Muscle layer of duodenum (tissue), 2 donors: ENCODE data around the gene KCNH8.

ENCODE experiments used
- H3K27ac ChIP-seq: one replicate; pipeline ENCODE4 v1.7.0; 2013; ENCODE audit warnings: mild to moderate bottlenecking, low read length
- H3K27me3 ChIP-seq: one replicate; pipeline ENCODE4 v1.7.0; 2013; ENCODE audit warnings: low read depth, mild to moderate bottlenecking, control low read depth, low read length
- H3K36me3 ChIP-seq, 2 donors: one replicate each; pipeline ENCODE4 v1.7.0; 2013; ENCODE audit warnings: low read length in 2 of 2, control low read depth in 1 of 2, mild to moderate bottlenecking in 1 of 2; ENCODE audit not compliant: insufficient read depth in 2 of 2, control insufficient read depth in 1 of 2
- H3K4me1 ChIP-seq, 2 donors: one replicate each; pipeline ENCODE4 v1.7.0; 2013; ENCODE audit warnings: low read length in 2 of 2, mild to moderate bottlenecking in 2 of 2, control low read depth in 1 of 2, moderate library complexity in 1 of 2; ENCODE audit not compliant: insufficient read depth in 2 of 2, control insufficient read depth in 1 of 2
- H3K4me3 ChIP-seq, 2 donors: one replicate each; pipeline ENCODE4 v1.7.0; 2013; ENCODE audit warnings: low read length in 2 of 2, low read depth in 1 of 2, mild to moderate bottlenecking in 1 of 2
- H3K9me3 ChIP-seq, 2 donors: one replicate each; pipeline ENCODE4 v1.7.0; 2013; ENCODE audit warnings: low read length in 2 of 2, control low read depth in 1 of 2, mild to moderate bottlenecking in 1 of 2; ENCODE audit not compliant: control insufficient read depth in 1 of 2
- donor health status: healthy.

The KCNH8 gene

DNA sequence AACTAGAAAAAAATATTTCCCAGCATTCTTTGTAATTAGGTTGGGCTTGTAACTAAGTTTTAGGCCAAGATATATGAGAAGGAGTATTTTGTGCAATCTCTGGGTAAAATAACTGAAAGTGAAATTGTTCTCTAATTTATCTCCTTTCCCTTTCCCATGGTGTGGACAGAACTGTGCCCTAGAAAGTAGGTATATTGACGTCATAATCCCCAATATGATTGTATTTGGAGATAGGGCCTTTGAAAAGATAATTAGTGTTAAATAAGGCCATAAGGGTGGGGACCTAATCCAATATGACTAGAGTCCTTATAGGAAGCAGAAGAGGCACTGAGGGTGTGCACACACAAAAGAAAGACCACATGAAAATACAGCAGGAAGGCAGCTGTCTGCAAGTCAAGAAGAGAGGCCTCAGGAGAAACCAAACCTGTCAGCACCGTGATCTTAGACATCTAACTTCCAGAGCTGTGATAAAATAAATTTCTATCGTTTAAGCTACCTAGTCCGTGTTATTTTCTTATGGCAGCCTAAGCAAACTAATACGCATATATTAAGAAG lies 106.6 kb downstream of the KCNH8 start:
- Histone ChIP-seq H3K9me3 (peaks cover 0 to 11% of the 10 kb centered on the region in 2 donors), H3K27ac (no peak overlapping the region), H3K27me3 (no peaks in the 10 kb centered on the region), H3K4me3 (no peak overlapping the region), H3K36me3 (no peaks in the 10 kb centered on the region), H3K4me1 (no peaks in the 10 kb centered on the region)

DNA sequence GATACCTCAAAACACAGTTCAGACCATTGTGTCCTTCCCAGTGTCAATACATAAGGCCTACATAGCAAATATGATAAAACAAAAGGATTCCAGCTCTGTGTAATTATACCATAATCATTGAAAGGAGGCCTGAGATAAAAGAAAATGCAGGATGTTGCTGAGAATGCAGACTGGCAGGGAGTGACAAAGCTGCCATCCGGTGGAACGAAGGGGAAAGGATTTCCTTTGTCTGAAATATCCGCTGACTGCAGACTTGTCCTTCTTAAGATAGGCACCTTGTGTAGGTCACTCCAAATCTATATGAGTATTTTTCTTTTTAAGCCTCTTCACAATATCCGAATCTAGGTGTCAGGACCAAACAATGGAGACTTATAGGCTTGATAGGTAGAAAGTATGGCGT lies 108.0 kb downstream of the KCNH8 start:
- Histone ChIP-seq H3K36me3 (no peaks in the 10 kb centered on the region), H3K4me3 (no peak overlapping the region), H3K27ac (no peak overlapping the region), H3K27me3 (no peaks in the 10 kb centered on the region), H3K9me3 (peaks cover 0 to 11% of the 10 kb centered on the region in 2 donors), H3K4me1 (no peaks in the 10 kb centered on the region)

DNA sequence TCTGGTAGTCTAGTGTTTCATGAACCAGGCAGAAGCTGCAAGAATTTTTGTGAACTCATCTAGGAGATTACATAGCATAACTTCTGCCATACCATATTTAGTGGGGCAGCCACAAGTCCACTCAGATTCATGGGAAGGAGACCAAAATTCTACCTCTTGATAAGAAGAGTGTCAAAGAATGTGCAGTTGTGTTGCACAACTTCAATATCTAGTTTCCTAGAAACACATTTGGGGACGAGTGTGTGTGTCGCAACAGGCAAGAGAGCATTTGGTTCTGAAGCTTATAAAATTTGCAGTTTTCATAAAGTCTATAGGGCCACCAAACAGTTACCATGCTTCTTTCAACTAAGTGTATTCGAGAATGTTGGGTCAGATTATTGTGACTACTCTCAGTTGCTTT lies 115.3 kb downstream of the KCNH8 start:
- Histone ChIP-seq H3K9me3 (no peaks in the 10 kb centered on the region), H3K4me3 (no peak overlapping the region), H3K4me1 (no peaks in the 10 kb centered on the region), H3K27me3 (no peaks in the 10 kb centered on the region), H3K27ac (no peak overlapping the region), H3K36me3 (no peaks in the 10 kb centered on the region)

DNA sequence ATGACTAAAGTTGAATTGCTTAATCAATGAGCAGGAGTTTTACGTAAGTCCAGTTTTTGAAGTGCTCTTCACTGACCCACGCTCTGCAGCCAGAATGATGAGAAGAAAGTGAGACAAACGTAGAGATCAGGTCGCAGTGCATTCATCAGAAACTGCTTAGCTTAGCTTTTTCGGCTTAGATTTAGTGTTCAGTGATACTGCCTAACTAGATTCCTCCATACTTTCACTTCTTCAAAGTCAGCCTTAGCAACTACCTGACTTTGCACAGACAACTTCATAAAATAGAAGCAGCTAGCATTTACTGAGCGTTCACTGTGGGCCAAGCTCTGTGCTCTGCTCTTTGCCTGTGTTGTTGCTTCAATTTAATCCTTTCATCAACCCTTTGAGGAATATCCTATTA lies 116.1 kb downstream of the KCNH8 start:
- Histone ChIP-seq H3K27me3 (no peaks in the 10 kb centered on the region), H3K4me3 (no peak overlapping the region)

DNA sequence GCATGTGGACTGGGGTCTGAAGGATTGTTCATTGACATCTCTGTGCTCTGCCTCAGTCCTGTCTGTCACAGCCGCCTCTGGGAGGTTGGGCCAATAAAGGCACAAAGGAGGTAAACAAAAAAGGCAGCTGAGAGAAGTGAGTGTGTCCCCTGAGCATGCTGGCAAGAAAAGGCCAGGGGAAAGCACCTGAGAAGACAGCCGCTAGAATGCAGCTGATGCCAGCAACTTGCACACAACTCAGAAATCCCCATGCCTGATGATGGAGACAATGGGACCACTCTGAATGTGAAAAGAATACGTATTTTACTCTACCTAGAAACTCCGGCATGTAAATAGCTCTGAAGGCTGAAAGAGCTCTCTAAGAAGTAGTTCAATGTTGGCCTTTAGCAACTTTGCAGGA lies 118.7 kb downstream of the KCNH8 start:
- Histone ChIP-seq H3K4me3 (no peak overlapping the region), H3K4me1 (no peaks in the 10 kb centered on the region), H3K9me3 (no peaks in the 10 kb centered on the region), H3K36me3 (no peaks in the 10 kb centered on the region), H3K27me3 (no peaks in the 10 kb centered on the region), H3K27ac (no peak overlapping the region)

More for the DNA sequence above, 116.1 kb downstream of the KCNH8 start:
- Histone ChIP-seq H3K9me3 (no peaks in the 10 kb centered on the region), H3K4me1 (no peaks in the 10 kb centered on the region), H3K36me3 (no peaks in the 10 kb centered on the region), H3K27ac (no peak overlapping the region)

DNA sequence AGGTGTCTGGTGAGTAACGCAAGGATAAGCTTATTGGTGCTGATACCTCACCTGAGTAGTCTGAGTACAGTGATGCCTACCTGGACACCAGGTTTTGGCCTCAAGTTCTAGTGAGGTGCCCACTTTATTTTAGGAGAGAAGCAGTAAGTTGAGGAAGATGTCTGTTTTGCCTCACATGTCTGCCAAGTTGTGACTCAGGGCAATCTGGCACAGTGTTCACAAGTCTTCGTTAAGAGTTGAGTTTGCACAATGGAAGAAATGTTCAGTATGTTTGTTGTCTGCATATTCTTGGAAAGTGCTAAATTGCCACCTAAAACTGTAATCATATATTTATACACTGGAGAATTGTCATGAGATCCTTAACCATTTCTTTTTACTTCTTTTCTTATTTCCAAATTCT lies 122.2 kb downstream of the KCNH8 start:
- Histone ChIP-seq H3K4me1 (no peaks in the 10 kb centered on the region), H3K27ac (no peak overlapping the region), H3K4me3 (no peak overlapping the region), H3K9me3 (no peaks in the 10 kb centered on the region), H3K27me3 (no peaks in the 10 kb centered on the region), H3K36me3 (no peaks in the 10 kb centered on the region)

DNA sequence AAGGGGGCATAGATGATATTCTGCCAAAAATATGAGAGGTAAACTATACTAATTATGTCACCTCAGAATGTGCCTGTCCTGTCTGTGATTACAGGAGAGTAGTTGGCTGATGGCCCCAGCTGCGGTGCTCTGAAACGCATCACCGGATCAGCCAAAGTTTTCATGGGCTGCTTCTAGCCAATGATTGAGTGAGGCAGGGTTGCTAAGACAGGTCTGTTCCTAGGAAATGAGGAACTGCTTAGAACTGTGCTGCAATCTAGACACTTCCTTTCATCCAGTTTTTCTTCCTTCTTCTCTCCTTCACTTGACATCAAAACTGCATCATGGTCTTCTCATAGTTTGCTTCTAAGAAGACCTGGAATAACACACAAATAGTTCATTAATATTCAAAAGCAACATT lies 124.0 kb downstream of the KCNH8 start:
- Histone ChIP-seq H3K9me3 (no peaks in the 10 kb centered on the region), H3K27ac (no peak overlapping the region), H3K36me3 (no peaks in the 10 kb centered on the region), H3K27me3 (no peaks in the 10 kb centered on the region), H3K4me3 (no peak overlapping the region), H3K4me1 (no peaks in the 10 kb centered on the region)

DNA sequence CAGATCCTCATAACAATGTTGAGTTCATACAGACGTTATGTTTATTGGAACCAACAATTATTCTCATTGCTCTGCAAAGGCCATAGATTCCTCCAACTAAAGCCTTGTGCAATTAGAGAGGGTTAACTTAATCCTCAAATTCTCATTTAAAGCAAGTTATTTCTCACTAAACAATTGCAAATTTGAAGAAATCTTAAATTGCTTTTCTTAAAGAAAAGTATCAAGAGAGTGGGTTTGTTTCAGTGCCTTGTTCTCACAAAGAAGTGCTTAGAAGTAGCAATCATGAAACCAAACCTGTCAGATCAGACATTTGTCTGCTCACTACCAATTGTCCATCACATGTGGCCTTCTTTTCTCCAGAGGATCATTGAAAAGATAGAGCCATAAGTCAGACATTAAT lies 124.8 kb downstream of the KCNH8 start:
- Histone ChIP-seq H3K9me3 (no peaks in the 10 kb centered on the region), H3K36me3 (no peaks in the 10 kb centered on the region), H3K4me3 (no peak overlapping the region), H3K27ac (no peak overlapping the region), H3K4me1 (no peaks in the 10 kb centered on the region), H3K27me3 (no peaks in the 10 kb centered on the region)

DNA sequence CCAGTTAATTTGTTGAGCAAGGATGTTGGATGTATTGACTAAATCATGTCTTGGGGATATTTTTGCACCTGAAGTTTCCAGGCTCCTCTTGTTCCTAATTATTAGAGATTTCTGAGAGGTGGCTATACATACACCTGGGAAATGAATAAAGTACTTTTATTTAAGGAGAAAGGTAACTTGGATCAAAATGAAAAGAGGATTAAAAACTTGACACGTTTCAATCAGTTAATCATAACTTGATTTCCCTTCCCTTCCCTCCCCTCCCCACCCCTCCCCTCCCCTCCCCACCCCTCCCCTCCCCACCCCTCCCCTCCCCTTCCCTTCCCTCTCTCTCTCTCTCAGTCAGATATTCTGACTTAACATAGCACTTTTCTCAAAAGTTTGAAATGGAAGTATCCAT lies 126.3 kb downstream of the KCNH8 start:
- H3K4me3 ChIP-seq, result no peak overlapping the region
- no peaks in the 10 kb centered on the region for H3K27me3 ChIP-seq
- H3K36me3 ChIP-seq, result no peaks in the 10 kb centered on the region
- H3K9me3 ChIP-seq, result no peaks in the 10 kb centered on the region
- no peak overlapping the region for H3K27ac ChIP-seq
- H3K4me1 ChIP-seq, result no peaks in the 10 kb centered on the region

DNA sequence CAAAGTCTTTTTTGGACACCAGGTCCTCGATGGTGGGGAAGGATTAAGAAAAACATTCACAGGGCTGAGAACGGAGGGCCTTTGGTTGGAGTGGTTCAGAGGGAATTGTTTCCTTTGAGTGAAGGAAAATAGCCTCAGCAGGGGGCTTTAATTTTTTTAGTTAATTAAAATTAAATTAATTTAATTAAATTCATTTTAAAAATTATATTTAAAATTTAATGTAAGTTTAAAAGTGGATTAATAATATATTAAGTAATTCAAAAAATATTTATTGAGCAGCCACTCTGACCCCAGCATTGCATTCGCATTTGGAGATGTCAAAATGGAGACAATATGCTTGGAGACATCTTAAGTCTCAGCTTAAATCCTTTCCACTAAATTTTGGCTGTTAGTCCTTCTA lies 136.7 kb downstream of the KCNH8 start:
- Histone ChIP-seq H3K27me3 (no peaks in the 10 kb centered on the region), H3K27ac (no peak overlapping the region), H3K9me3 (no peaks in the 10 kb centered on the region), H3K36me3 (no peaks in the 10 kb centered on the region), H3K4me3 (no peak overlapping the region), H3K4me1 (no peaks in the 10 kb centered on the region)

DNA sequence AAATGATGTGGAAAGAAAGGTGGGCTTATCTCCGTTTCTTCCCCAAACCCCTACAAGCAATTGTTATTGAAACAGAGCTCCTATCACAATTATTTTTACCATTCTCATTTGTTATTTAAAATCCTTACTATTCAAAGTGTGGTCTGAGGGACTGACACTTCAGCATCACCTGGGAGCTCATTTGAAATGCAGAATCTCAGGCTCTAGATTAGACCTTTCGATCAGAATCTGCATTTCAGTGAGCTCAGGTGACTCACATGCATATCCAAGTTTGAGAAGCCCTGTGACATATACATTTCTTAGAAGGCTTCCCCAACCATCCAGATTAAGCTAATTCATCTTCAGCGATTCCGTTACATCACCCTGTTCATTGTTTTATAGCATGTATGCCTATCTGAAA lies 145.0 kb downstream of the KCNH8 start:
- H3K4me1 ChIP-seq, result no peaks in the 10 kb centered on the region
- no peak overlapping the region for H3K4me3 ChIP-seq
- H3K27me3 ChIP-seq, result no peaks in the 10 kb centered on the region
- no peaks in the 10 kb centered on the region for H3K36me3 ChIP-seq
- no peak overlapping the region for H3K27ac ChIP-seq
- no peaks in the 10 kb centered on the region for H3K9me3 ChIP-seq

DNA sequence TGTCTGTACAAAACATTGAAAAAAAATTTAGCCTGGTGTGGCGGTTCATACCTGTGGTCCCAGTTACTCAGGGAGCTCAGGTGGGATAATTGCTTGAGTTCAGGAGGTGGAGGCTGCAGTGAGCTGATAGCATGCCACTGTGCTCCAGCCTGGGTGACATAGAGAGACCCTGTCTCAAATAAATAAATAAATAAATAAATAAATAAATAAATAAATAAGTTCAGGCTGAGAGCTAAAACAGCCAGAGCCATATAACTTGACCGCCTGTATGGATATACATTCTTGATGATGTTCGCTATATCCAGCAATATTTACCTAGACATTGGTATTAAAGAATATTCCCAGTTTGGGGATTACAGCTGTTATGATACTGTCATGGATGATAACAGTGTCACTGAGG lies 146.9 kb downstream of the KCNH8 start:
- H3K27ac ChIP-seq, result no peak overlapping the region
- no peak overlapping the region for H3K4me3 ChIP-seq
- no peaks in the 10 kb centered on the region for H3K4me1 ChIP-seq

More for the DNA sequence above, 146.9 kb downstream of the KCNH8 start:
- H3K36me3 ChIP-seq, result no peaks in the 10 kb centered on the region
- H3K9me3 ChIP-seq, result no peaks in the 10 kb centered on the region
- no peaks in the 10 kb centered on the region for H3K27me3 ChIP-seq
